Skeletal muscle cell (primary cell): ENCODE measurements around the gene CLMN.
A peak's percentile ranks its signal among the peaks of the same experiment; 100 is the strongest.

Source experiments
- DNase-seq: peaks from one replicate; pipeline ENCODE4 v3.0.0-alpha.2; 2010; ENCODE audit warnings: low read depth
- H3K4me3 ChIP-seq: 2 replicates; pipeline ENCODE4 v1.5.1; 2011; ENCODE audit warnings: low read depth, mild to moderate bottlenecking, control low read depth, low read length, moderate library complexity

CLMN gene, protein sequence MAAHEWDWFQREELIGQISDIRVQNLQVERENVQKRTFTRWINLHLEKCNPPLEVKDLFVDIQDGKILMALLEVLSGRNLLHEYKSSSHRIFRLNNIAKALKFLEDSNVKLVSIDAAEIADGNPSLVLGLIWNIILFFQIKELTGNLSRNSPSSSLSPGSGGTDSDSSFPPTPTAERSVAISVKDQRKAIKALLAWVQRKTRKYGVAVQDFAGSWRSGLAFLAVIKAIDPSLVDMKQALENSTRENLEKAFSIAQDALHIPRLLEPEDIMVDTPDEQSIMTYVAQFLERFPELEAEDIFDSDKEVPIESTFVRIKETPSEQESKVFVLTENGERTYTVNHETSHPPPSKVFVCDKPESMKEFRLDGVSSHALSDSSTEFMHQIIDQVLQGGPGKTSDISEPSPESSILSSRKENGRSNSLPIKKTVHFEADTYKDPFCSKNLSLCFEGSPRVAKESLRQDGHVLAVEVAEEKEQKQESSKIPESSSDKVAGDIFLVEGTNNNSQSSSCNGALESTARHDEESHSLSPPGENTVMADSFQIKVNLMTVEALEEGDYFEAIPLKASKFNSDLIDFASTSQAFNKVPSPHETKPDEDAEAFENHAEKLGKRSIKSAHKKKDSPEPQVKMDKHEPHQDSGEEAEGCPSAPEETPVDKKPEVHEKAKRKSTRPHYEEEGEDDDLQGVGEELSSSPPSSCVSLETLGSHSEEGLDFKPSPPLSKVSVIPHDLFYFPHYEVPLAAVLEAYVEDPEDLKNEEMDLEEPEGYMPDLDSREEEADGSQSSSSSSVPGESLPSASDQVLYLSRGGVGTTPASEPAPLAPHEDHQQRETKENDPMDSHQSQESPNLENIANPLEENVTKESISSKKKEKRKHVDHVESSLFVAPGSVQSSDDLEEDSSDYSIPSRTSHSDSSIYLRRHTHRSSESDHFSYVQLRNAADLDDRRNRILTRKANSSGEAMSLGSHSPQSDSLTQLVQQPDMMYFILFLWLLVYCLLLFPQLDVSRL

DNA sequence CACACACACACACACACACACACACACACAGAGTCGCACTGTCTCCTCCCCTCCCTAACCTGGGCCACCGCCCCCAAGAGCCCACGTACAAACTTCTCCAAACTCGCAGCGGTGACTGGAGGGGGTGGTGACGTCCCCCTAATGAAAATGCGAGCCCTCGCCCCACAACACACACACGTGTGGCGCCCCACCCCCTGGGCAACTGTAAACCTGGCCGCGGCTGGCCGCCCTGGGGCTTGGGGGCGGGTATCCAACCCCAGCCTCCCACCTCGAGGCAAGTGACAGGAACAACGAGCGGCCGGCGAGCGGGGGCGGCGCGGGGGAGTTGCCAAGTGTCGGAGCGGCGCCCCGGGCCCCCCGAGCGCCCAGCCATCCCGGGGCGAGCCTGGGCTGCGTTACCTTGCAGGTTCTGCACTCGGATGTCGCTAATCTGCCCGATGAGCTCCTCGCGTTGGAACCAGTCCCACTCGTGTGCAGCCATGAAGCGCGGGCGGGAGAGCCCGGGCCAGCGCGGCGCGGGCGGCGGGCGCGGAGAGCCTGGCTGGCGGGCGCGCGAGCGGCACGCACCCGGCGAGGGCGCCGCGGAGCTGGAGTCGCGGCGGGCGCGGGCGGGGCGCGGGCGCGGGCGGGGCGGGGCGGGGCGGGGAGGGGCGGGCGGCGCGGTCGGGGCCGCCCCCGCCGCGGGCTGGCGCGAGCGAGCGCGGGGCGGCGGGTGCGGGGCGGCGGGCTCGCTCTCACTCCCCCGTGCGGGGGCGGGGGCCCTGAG lies at the start of gene CLMN:
CLMN (minus strand) TSS at position 597 of the 766 bp plus-strand sequence; CDS start at position 481, 116 bp downstream.
- DNase-seq = no peak
- H3K4me3 ChIP-seq = peak within 1 kb of the TSS; percentile 68

DNA sequence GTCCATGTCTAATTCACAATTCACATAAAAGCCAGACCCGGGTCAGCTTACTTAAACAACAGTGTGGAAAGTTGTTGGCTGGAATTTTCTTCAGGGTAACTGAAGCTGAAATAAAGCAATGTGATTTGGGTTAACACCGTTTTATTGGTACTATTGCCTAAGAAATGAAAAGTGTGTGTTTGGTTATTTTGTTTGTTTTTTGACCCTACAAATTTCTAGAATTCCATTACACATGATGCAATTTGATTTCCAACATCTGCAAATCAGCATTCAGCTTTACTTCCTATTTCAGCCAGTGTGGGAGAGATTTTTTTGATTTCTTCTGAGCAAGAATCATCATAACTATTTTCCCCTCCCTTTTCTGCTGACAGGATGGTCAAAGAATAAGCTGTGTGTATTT lies 45.7 kb upstream of the CLMN start:
- H3K4me3 ChIP-seq = no peak overlapping the region
- DNase-seq = peak; percentile 18

DNA sequence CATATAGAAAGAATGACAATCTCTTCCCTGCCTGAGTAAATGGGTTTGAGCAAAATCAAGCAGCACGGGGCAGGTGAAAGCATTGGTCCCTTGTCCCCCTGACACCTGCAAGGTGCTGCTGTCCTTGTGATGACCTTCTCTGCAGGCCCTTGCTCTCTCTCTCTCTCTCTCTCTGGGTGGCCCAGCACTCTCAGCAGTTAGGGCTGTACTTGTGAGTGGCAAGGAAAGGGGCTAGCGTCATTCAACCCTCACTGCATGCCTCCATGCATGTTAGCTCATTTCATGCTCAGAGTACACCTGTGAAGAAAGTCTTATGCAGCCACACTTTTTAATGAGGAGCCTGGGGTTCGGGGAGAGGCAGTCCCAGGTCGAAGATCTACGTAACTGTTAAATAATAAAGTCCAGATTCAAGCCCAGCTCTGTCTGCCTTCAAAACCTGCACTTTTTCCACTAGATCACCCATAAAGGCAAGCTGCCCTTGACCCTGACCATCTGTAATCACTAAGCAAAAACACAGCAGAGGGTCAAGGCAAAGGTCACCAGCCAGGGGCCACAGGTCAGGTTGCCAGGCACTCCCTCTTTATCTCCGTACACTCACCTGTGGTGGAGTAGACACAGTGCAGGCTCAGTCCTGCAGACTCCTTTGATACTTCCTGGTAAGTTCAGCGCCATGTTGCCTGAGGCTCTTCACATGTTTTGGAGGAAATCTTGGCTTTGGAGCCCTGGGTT lies 44.9 kb upstream of the CLMN start:
- no peak for DNase-seq
- H3K4me3 ChIP-seq = no peak overlapping the region

DNA sequence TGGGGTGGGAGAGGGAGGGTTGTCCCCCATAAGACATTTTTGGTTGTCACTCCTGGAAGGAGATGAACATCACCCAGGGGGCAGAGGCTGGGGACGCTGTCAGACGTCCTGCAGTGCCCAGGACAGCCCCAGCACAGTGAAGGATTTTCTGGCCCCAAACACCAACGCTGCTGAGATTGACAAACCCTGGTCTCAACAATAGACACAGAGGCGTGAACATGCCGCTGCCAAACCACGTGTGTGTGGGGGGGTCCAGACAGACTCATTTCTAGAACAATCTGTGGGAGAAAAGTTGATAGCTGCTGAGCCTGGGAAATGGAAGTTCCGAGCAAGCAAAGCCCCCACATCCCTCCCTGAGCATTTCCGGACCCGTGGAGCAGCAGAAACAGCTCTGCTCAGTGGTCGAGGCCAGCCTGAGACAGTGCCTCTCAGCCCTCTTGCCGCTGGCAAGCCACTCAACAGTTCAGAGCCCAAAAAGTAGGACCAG lies 43.8 kb upstream of the CLMN start:
- no peak overlapping the region for H3K4me3 ChIP-seq
- DNase-seq = no peak

DNA sequence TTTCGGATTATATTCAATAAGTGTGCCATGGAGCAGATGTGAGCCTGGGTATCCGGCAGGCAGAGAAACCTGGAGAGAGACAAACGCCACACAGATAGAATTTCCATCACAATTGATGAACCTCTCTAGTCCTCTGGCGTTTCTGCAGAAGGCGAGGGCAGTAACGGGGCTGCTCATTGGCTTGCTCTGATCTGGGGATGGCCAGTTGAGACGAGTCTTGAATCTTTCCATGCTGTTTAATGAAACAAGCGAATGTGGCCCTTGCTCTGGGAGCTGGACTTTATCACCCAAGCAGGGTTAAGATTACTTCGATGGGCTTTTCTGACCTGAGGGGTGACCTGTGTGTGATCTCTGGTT lies 42.4 kb upstream of the CLMN start:
- no peak overlapping the region for H3K4me3 ChIP-seq

DNA sequence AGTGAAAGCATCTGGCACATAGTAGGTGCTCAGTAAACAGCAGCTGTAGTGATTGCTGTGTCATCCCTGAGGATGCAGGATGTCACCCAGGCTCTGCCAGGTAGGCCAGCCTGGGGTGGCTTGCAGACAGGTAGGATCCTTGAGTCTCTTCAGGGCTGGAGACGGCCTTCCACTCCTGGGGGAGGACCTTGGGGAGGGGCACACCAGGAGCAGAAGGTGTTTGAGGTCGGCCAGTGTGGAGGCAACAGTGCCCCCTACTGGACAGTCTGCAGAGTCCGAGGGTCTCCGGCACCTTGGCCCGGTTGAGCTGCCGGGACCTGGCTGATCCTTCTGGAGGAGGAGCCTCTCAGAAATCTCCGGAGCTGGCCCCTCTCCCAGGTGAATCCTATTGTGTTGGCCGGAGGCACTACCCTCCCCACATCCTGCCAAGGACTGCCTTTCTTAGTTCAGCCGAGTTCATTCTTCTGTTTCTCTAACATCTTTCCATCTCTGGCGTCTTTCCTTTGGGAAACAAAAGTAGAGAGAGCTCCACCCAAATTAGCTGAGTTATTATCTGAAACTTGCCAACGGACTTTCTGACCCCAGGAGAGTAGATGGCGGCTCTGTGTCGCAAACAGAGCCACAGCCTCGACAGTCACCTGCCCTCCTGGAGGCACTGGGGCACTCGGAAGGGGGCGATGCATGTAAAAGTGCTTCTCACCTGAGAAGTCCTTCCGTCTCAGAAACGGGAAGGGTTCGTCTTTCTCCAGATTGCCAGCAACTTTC lies 41.8 kb upstream of the CLMN start:
- peak overlapping the region; percentile 1 for H3K4me3 ChIP-seq
- no peak for DNase-seq

More for the DNA sequence above, 42.4 kb upstream of the CLMN start:
- no peak for DNase-seq

DNA sequence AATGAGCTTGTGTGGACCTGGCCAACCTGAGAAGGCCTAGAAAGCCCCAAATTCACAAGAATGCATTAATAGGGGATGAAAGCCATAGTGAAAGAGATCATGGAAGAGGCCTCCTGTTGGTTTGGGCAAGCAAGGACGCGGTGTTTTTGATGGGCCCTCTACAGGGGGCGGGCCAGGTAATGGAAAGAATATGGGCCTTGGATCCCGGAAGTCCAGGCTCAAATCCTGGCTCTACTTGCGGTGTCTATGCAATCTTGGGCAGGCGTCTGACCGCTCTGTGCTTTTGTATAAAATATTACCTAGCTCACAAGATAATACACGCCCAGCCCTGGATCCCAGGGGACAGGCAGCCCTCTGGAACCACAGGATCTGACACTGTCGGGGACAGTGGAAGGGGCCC lies 41.1 kb upstream of the CLMN start:
- no peak overlapping the region for H3K4me3 ChIP-seq
- DNase-seq = no peak

DNA sequence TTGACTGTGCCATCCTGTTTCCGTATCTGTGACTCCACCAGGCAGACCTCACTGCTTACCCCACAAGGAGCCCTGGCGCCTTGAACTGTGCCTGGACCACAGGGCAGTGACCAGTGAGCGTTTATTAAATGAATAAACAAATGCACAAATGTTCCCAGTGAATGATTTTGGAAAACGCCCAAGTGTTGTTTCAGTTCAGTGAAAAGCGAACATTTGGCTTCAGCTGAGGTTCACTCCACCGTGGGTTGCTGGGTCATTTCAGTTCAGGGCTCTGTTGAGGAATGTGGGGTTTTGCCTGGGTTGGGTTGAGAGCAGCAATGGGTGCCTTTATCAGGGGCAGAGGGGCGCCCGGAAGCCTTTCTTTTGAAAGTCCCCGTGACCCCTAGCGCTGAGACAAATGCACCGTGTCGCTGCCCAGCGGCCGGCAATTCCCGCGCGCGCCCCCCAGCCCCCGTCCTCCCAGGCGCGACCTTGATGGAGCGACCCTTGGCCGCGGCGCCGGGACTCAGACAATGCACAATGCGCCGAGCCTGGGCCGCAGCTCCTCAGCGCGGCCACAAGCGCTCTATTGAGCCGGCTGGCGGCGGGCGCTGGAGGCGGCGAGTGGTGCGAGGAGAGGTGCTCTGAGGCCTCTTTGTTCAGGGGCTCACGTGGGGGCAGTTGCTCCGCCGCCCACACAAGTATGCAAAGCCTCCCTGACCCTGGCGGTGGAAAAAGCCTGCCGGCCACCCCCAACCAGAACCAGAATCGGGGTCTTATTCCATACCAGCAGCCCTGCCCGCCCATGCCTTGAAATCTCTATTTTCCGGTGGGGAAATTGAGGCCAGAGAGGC lies 40.5 kb upstream of the CLMN start:
- H3K4me3 ChIP-seq = no peak overlapping the region
- no peak for DNase-seq

DNA sequence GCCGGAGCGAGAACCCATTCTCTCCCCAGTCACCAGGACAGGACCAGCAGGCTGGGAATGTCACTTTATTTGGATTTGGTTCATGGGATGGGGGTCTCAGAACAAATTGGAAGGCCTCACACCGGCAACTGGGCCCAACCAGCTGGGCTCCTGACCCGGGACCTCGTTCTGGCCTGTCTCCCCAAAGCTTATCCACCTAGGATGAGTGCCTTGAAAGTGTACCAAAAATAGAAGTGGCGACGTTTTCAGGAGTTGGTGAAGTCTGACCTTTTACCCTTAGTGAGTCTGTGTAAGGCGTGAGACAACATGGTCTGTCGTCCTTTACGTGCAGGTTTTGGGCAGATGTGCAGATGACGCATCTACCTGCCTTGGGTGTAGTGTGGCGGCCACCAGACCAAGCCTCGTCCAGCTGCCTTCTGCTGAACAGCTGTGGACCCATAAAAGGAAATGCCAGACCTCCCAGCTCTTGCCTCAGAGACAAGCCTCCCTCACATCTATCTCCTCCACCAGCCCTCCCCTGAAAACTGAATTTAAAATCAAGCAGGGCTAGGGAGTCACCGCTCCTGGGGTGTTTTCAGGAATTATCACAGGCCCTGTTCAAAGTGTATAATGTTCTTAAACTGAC lies 36.6 kb upstream of the CLMN start:
- H3K4me3 ChIP-seq = no peak overlapping the region
- DNase-seq = no peak

DNA sequence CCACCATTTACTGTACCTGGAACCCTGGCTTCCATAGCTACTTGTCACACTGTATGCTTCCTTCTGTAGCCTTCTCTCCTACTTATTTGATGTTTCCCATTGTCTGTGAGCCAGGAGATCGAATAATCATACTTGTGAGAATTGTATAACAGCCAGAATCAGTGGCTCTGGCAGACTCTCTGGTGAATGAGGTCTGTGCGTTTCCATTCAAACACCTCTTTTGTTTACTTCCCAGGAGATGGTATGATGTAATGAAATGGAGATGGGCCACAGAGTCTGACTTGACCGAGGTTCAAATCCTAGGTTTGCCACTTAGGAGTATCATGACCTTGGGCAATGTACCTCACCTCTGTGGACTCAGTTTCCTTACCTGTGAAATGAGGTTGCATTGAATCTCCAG lies 35.7 kb upstream of the CLMN start:
- no peak for DNase-seq
- H3K4me3 ChIP-seq = no peak overlapping the region

DNA sequence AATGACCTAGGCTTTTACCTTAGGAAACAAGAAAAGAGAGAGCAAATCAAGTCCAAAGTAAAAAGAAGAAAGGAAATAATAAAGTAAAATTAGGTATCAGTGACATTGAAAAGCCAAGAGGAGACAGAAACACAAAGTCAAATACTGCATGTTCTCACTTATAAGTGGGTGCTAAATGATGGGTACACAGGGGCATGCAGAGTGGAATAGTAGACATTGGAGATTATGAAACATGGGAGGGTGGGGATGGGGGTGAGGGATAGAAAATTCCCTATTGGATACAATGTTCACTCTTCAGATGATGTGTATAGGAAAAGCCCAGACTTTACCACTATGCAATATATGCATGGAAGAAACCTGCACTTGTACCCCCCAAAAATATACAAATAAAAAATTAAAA lies 35.1 kb upstream of the CLMN start:
- DNase-seq = no peak

DNA sequence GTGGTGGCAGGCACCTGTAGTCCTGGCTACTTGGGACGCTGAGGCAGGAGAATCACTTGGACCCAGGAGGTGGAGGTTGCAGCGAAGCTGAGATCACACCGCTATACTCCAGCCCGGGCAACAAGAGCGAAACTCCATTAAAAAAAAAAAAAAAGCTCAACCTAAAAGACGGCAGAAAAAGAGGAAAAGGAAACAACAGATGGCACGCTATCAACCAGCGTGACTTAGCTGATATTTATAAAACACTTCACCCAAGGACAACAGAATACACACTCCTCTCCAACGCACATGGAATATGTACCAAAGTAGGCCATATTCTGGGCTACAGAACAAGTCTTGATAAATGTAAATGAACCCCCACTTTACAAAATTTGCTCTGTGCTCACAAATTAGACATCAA lies 34.0 kb upstream of the CLMN start:
- H3K4me3 ChIP-seq = no peak overlapping the region
- no peak for DNase-seq

More for the DNA sequence above, 35.1 kb upstream of the CLMN start:
- no peak overlapping the region for H3K4me3 ChIP-seq

DNA sequence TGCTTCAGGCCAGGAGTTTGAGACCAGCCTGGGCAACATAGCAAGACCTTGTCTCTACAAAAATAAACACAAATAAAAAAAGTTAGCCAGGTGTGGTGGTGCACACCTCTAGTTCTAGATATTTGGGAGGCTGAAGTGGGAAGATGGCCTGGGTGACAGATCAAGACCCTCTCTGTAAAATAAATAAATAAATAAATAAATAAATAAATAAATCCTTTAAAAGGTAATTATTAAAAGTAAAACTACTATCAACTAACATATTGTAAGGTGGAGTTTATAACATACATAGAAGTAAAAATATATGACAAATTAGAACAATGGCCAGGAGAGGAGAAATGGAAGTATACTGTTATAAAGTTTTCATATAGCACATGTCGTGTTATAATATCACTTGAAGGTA lies 33.3 kb upstream of the CLMN start:
- H3K4me3 ChIP-seq = no peak overlapping the region
- no peak for DNase-seq

DNA sequence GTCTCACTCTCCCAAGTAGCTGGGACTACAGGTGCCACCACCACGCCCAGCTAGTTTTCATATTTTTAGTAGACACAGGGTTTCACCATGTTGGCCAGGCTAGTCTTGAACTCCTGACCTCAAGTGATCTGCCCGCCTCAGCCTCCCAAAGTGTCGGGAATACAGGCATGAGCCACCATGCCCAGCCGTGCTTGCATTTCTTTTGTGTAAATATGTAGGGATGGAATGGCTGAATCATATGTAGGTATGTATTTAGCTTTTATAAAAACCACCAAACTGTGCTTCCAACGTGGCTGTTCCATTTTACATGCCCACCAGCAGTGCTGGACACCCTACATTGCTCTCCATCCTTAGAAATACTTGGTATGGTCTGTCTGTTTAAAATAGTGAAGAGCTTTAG lies 32.8 kb upstream of the CLMN start:
- no peak for DNase-seq
- no peak overlapping the region for H3K4me3 ChIP-seq

DNA sequence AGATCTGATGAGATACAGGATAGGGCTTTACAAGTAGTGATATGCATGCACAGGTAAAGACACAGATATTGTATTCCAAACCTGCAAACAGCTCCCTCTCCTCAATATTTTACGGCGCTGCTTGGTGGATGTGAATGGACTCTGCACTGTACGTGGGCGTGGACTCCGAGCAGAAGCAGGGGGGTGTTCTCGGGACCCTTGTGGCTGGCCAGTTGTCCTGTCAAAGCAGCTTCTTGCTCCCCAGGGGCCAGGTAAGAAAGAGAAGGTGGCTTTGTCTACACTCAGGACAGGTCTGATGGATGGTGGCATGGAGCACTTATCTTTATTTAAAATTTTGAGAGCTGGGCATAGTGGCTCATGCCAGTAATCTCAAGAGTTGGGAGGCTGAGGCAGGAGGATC lies 29.5 kb upstream of the CLMN start:
- no peak for DNase-seq
- H3K4me3 ChIP-seq = no peak overlapping the region

DNA sequence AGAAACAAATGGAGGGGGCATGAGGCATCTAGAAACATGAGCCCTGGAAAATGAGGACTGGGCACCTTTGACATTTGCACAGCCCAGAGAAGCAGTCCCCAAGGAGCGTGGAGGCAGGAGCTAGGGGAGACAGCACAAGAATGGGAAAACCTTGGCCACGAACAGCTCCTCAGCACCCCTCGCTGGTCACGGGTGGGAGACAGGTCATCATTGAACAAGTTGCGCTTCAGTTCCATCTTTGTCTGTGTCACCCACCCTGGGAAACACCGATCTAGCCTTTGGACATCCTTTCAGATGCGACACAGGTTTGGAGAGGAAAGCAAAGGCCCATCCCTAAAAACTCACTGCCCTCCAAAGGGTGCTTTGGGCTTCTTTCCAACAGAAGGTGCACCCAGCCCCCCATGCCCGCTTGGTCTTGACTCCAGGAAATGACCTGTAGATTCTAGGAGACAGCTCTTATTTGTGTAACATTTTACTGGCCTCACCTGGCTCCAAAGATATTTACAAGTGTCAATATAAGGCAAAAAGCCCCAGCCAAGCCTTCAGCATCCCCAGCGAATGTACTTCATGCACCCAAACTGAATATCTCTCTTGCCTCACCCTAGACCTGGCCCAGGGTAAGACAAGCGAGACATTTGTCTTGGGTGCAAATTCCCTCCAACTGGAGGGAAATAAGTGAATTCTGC lies 28.8 kb upstream of the CLMN start:
- no peak for DNase-seq
- no peak overlapping the region for H3K4me3 ChIP-seq
